ENCODE results near the gene CARD9.

- TF ChIP-seq CTCF (conservative IDR thresholded peaks at IDR 0.05; ENCODE audit: low read length) (no peak), EZH2phosphoT487 (IDR thresholded peaks at IDR 0.05; ENCODE audit: borderline replicate concordance, low read depth, low read length) (no peak)
These were observed 13.7 kb upstream of the CARD9 start for GRCh38 chr9:136387217-136387616.

Measured in OCI-LY7 (cell line).